ENCODE data around the gene NRG2. TPM values are rescaled to one million over a fixed set of nuclear protein-coding genes. Genes with fewer than 3 reads are reported as not detected.

Gene NRG2
- total and polyA plus RNA-seq, 2 of the 8 experiments (the other 6 are each of a cell fraction or from before 2014, with no cell fraction given): 0.27 to 0.54 TPM

GRCh38 chr5:139895046-139895445 lies 148.1 kb downstream of the NRG2 start (continued):
- TF ChIP-seq CHD7 (IDR thresholded peaks at IDR 0.05; ENCODE audit: insufficient replicate concordance, low read length) (no peak), SRF (IDR thresholded peaks at IDR 0.05; ENCODE audit: low read depth, low read length) (no peak), ATF3 (IDR thresholded peaks at IDR 0.05; ENCODE audit: insufficient read depth, low read depth, low read length) (no peak), POU5F1 (IDR thresholded peaks at IDR 0.05; ENCODE audit: low read depth, low read length) (no peak), EP300 (IDR thresholded peaks at IDR 0.05; ENCODE audit: borderline replicate concordance in 1 of 2, low read depth in 2 of 2, low read length in 2 of 2) (no peak), FOSL1 (IDR thresholded peaks at IDR 0.05; ENCODE audit: insufficient read depth, low read depth, low read length) (no peak), TAF1 (IDR thresholded peaks at IDR 0.05; ENCODE audit: low read depth, low read length) (no peak)

All from H1 (cell line).